OCI-LY3 (cell line): Measurements from ENCODE around the gene CERCAM.

Source experiments
- CTCF ChIP-seq: fragments of 200-600, 300-600 bp; sonication (generic); IDR thresholded peaks from 2 replicates; pipeline ENCODE4 v1.5.1; 2014; ENCODE audit warnings: antibody characterized with exemption, low read length, low read depth
- EZH2phosphoT487 ChIP-seq: fragments of 200-600 bp; shearing (Covaris generic); IDR thresholded peaks from 2 replicates; pipeline ENCODE4 v1.6.1; 2018; ENCODE audit warnings: antibody characterized with exemption, mixed run types, low read depth

DNA sequence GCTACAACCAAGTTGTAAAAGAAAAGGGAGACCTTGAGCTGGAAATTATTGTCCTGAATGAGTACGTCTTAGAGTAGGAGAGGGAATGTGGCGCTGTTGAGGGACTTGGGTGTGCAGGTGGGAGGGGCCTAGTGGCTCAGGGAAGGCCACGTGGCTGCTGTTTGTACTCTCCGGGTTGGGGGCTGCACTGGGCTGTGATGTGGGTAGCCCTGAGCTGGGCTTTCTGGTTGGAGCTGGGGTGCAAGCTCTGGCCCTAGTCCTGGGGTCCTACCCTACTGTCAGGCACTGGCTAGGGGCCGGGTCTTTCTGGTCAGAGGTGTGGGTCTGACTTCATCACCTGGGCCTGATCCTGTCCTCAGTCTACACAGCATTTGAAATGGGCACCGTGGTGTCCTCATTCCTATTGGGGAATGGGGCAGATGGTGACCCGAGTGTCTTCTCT is 64.8 kb downstream of the CERCAM start:
- TF ChIP-seq CTCF = no peak
- TF ChIP-seq EZH2phosphoT487 = no peak
